Measurements from ENCODE around the gene TP73.

TP73 gene

DNA sequence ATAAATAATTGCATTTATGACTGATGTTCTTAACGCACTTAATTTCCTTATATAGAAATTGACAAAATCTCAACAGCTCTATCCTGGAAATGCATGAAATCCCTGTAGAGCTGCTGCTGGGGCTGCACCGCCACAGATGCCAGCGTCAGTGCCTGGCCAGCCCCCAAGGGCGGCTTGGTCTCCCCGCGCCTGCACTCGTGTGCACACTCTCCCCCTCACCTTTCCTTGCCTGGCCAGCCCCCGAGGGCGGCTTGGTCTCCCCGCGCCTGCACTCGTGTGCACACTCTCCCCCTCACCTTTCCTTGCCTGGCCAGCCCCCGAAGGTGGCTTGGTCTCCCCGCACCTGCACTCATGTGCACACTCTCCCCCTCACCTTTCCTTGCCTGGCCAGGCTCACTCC is 16.2 kb upstream of the TP73 start:
- DNase-seq = no peak

DNA sequence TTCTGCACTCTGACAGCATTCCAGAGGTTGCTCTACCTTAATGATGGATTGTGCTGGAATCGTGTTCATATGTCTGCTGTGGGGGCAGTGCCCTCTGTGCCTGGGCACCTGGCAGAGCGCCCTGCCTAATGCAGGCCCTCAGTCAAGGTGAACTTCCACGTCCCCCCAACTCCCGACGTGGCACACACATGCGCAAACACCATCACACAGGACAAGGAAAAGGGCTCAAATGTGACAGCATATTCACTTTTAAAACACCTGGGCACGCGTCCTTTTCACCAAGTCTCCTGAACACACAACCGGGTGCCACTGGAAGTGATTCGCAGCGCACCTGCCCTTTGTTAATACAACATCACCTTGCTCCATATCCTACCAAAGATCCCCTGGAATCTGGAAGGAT is 15.8 kb upstream of the TP73 start:
- DNase-seq = no peak

DNA sequence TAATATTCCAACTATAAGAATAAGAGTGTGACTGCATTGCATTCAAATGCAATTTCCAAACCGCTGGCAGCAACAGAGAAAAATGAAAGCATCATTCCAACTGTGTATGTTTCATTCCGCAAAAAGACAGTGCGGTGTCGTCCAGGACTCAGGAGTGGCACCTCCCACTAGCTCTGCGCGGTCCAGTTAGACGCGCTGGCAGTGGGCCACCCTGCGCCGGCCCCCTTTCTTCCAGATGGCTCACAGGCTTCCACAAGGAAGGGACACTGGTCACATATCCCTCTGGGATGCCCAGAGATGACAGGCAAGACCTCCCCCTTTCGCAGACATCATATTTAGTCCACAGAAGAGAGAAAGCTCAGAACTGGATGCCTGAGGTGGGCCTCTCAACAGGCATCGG is 14.3 kb upstream of the TP73 start:
- DNase-seq = no peak

DNA sequence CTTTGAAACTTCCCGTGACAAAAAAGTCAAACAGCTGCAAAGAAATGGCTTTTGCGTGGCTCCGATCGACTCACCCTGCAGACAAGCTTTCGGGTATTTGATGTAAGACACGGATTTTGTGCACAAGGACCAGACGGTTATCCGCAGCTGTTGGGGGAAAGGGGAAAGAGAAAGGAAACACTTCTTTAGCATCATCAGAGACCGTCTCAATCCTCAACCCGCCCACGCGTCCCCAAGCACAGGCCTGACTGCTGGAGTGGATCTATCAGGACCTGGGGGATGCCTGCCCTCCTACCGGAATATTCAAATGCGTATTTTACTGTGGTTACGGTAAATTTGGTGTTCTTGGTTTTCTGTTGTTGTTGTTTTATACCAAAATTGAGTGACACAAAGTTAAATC is 13.6 kb upstream of the TP73 start:
- no peak for DNase-seq

DNA sequence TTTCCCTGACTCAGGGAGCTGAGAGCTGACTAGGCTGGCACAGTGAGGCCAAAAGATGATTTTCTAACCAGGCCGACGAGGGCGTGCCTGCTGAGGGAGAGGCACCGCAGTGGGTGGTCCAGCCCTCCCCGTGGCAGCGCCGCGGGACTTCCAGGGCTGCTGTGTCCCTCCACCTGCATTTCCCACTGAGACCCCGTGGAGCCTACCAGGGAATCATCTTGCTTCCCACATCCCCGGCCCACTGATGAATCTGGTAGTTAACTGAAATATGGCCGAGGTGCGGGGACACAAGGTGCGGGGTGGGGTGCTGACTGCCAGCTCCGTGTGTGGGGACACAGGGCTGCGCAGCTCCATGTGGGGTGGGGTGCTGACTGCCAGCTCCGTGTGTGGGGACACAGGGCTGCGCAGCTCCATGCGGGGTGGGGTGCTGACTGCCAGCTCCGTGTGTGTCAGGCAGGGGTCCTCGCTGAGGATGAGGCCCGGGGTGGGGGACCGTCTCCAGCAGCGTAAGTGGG is 12.9 kb upstream of the TP73 start:
- no peak for DNase-seq

DNA sequence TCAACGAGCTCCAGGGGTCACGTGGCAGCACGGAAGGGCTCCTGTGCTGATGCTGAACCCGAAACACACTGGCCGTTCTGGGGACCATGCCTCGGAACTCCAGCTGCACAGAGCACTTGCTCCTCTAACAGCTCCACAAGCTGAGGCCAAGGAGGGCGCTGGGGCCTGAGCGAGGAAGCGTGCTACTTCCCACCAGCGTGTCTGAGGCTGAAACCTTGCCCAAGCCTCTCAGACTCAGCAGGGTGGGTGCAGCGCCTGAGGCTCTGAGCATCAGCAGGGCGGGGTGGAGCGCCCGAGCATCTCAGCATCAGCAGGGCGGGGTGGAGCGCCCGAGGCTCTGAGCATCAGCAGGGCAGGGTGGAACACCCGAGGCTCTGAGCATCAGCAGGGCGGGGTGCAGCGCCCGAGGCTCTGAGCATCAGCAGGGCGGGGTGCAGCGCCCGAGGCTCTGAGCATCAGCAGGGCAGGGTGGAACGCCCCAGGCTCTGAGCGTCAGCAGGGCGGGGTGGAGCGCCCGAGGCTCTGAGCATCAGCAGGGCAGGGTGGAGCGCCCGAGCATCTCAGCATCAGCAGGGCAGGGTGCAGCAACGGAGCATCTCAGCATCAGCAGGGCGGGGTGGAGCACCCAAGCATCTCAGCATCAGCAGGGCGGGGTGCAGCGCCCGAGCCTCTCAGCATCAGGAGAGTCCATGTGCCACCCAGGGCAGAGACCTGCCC is 12.0 kb upstream of the TP73 start:
- DNase-seq = no peak

DNA sequence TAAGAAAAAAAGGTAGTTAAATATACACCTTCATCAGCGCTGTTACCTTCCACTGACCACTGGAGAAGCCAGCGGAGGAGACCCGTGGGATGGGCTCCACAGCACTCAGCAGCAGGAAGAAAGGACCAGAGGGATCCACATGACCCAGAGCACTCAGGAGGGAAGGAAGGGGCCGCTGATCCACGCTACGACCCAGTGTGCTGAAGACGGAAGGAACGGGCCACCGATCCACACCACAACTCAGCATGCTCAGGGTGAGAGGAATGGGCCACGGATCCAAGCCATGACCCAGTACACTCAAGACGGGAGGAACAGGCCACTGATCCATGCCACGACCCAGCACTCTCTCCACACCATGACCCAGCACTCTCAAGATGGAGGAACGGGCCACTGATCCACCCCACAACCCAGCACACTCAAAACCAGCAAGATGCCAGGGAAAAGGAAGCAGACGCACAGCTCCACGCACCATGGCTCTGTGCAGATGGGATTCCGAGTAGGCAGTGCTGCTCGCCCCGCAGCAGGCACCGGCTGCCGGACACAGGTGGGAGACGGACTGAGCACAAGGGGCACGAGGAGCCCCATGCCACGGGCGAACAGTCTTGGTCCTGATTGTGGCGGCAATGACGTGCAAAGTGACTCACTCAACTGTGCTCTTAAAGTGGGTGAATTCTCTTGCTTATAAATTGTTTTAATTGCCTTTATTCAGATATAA is 11.1 kb upstream of the TP73 start:
- no peak for DNase-seq

DNA sequence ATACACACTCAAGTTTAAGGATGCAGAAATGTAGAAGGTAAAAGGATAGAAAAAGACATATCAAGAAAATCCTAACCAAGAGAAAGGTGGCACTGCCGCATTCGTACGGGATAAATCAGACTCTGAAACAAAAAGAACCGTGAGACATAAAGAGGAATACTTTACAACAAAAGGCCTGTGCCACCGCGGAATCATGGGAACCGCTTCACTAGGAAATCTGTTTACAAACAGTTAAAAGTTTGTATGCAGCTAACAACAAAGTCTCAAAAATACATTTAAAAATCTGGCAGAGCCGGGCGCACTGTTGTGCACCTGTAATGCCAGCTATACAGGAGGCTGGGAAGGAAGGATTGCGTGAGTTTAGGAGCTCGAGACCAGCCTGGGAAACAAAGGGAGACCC is 10.5 kb upstream of the TP73 start:
- DNase-seq = no peak

DNA sequence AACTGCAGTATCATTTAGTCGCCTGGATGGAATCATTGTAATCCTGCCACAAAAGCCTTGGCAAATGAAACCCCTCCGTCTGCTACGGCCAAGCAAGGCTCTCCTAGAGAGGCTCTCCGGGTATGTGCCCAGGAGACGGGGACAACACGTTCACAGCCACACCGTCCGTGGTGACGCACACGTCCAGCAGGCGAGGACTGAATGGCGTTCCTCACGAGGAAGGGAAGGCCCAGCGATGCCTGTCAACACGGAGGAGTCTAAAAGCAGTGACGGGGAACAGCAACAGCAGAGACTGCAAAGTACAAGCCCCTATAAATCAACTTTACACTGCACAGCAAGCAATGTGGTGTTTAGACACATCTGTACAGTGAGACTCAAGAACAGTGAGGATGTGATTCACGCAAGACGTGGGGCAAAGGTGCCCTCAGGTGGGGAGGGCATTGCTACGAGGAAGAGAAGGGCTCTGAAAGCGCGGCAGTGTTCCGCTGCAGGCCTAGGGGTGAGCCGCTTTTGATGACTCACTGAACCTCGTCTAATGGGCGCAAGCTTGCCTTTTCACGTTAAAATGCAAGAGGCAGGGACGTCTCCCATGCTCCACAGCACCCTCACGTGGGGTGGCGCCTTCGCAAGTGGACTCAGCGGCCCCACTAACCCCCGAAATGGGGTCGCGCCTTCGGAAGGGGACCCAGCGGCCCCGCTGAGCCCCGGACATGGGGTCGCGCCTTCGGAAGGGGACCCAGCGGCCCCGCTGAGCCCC is 9.2 kb upstream of the TP73 start:
- DNase-seq = no peak

DNA sequence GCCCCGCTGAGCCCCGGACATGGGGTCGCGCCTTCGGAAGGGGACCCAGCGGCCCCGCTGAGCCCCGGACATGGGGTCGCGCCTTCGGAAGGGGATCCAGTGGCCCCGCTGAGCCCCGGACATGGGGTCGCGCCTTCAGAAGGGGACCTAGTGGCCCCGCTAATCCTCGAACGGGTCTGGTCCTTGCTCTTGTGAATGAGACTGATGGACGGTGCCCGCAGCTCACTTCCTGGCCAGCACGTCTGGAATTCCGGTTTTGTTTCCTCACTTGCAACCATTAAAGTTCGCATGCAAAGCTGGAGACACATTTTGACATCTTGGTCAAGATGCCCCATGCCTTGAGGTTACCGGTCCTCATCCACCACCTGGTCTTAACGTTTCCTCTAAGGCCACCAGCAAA is 8.0 kb upstream of the TP73 start:
- DNase-seq = no peak

DNA sequence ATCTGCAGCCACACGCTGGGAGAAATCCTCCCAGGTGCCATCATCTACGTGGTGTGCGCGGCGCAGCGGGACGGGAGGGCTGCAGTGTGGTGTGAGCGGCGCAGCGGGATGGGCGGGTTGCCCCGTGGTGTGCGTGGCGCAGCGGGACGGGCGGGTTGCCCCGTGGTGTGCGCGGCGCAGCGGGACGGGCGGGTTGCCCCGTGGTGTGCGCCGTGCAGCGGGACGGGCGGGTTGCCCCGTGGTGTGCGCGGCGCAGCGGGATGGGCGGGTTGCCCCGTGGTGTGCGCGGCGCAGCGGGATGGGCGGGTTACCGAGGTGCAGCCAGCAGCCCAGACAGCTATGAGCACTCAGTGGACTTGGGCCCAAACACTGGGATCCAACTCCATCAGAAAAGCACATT is 7.1 kb upstream of the TP73 start:
- no peak for DNase-seq

DNA sequence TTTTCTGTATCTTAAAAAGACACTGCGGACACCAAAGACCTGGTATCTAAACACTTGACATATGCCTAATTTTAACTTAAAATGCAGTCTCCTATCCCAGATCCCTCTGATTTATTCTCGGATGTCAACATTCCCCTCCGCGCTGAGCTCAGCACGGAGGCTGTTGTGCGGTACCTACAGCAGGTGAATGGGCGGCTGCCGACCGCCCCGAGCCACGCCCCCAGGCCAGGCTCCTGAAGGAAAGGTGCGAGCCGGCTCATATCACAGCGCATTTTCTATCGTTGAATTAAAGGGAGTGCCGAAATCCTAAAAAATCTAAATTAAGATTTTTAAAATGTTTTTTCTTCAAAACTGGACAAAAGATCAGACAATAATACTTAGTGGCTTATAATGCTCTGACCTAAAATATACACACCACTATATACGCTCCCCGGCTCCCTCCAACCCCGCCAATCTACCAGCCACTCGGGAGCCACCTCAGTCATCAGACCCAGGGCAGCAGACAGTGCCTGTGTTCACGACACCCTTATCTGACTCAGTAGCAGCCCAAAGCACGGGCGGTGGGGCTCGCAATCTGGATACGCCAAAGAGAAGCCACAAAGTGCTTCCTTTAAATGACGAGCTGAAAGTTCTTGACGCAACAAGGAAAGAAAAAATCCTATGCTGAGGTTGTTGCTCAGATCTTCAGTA is 6.5 kb upstream of the TP73 start:
- DNase-seq = no peak

DNA sequence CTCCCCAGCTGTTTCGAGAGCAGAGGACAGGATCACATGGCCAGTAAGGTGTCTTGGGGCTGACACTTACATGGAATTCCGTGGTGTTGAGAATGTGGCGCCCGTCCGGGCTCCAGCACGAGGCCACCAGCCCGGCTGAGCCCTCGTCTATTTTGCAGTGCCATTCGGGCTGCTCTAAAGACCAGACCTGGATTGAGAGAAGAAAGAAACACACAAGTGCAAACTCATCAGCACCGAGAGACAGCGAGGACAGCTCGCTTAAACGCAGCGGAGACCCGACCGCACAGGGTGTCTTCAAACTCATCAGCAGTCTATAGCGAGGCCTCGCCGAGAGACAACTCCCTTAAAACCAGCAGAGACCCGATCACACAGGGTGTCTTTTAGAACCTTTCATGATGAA is 5.7 kb upstream of the TP73 start:
- no peak for DNase-seq

DNA sequence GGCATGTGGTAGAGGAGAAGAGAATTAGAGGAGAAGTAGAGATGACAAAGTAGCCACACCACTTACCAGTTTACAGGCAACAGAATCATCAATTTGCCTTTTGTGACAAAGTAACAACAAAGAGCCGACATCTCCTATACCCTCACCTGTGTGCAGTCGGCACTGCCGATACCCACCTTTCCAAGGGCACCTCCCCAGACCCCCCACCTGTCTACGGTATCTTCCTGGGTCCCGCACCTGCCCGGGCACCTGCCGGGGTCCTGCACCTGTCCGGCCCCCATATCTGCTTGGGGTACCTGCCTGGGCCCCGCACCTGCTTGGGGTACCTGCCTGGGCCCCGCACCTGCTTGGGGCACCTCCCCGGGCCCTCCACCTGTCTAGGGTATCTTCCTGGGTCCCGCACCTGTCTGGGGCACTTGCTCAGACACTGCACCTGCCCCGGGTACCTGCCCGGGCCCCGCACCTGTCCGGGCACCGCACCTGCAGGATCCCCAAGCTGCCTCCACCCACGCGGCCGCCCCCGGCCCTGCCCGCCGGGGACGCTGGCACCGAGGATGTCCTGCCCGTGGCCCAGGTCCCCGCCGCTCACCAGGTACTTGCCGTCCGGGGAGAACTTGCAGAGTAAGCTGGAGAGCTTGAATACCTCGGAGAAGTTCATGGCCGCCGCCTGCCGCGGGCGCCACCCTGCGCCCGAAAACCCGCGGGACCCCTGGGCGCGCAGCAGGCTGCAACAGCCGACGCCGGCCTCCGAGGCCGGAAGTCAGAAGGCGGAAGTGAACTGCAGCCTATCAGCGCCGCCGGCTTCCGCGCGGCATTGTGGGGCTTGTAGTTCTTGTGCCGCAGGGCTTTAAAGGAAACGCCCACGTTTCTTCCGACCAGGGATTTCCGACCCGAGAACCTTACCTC is 2.7 kb upstream of the TP73 start, which contains the start of gene WRAP73:
TSS of gene WRAP73 (minus strand) at position 762 of the 906 bp plus-strand sequence. CDS start at position 658, 104 bp downstream.
- DNase-seq = peak; percentile 84

DNA sequence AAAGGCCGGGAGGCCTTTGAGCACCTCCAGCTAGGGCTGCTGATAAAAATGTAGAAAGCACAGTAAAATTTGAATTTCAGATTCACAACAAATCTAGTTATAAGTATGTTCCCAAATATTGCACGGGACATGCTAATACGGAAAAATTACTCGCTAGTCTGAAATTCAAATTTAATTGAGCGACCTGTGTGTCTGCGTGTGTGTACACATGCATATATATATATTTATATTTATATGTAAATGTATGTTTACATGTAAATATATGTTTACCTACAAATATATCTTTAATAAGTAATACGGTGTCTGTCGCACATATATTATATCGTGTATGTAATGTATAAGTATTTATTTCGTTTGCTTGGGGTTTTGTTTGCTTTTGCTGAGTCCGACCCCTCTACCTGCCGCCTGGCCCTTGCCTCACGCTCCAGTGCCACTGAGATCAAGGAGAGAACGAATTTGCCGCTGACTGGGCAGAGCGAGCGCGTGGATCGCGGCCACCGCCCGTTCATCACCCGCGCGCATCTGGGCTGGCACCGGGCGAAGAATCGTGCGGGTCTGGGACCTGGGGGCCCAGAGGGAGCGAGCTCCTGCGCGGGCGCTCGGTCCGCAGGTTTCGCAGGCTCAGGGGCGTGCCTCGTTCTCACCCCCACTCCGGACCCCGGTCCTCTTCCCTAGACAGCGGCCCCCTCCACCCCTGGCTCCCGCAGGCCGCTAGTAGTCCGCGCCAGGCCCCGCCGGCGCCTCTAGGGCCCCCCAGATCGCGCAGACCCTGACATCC is 1.9 kb upstream of the TP73 start:
- no peak for DNase-seq

DNA sequence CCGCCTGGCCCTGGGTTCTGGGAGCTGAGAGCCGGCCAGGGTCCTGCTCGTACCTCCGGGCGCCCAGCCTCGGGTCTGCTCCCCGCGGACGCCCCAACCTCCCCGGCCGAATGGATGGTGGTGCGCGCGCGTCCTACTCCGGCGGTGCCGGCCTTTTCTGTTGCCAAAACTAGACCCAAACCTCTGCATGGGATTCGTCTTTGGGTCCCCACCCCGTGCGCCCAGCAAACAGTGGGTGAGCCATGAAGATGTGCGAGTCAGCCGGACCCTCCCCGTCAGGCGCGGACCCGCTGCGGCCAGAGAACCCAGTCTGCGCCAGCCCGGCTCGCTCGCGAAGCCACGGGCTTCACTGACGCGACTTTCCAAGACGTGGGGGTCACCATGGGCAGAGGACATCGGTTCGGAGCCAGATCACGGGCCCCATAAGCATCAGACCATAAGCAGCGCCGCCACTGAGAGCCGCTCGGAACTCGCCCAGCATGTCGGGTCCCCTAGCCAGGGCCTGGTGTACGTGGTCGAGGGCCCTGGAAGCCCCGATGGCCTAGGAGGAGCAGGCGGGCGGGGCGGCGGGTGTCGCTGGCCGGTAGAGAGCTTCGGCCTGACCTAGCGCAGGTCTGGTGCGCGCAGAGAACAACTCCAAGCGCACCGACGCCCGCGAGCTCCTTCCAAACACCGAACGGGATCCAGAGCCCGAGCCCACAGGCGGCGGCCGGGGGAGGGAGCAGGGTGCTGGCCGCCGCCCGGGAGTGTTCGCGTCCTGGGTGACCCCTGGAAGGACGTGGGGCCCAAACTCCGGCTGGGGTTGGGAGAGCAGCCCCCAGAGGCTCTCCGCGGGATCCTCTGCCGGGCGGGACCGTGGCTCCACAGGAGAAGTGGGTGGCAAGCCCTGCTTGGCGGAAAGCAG is 1.0 kb upstream of the TP73 start:
- DNase-seq = no peak

DNA sequence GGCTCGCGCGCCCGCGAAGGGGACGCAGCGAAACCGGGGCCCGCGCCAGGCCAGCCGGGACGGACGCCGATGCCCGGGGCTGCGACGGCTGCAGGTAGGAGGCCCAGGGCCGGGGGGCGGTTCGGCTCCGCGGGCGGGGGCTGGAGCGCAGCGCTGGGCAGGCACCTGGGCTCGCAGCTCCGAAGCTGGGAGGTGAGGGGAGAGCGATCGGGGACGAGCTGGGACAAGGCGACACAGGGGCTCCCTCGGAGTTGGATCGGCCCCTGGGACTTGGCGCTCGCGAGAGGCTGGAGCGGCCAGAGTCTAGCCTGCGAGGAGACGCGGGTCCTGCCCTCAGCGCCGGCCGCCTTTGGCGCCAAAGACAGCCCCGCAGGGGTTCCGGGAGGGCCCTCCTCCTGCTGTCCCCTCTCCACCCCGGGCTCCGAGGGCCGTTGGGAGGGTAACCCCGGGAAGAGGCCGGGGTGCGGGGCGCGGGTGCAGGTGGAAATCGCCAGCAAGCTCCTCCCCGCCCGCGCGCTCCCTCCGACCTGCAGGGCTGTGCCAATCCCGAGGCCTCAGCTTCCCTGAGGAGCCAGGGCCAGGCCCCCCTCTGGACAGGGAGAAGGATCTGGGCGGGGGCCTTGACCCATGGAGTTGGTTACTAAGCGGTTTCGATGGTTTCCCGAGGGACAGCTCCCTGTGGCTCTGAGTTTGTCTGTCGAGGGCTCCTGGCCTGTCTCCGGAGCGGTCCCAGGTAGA is 401 bp downstream of the TP73 start:
- DNase-seq = no peak

DNA sequence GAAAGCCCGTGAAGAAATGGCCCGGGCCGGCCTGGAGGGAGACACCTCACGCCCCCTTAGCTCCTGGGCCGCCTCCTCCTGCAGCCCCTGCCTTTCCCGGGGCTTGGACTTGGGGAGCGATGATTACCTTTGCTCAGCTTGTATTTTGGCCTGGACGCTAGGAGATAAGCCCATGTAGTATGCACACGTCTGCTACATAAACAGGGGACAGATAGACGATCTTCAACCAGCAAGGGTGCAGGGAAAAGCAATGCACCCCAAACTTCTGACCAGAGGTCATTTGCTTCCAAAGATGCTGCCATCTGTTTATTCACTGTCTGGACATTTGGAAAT is 936 bp downstream of the TP73 start:
- no peak for DNase-seq

DNA sequence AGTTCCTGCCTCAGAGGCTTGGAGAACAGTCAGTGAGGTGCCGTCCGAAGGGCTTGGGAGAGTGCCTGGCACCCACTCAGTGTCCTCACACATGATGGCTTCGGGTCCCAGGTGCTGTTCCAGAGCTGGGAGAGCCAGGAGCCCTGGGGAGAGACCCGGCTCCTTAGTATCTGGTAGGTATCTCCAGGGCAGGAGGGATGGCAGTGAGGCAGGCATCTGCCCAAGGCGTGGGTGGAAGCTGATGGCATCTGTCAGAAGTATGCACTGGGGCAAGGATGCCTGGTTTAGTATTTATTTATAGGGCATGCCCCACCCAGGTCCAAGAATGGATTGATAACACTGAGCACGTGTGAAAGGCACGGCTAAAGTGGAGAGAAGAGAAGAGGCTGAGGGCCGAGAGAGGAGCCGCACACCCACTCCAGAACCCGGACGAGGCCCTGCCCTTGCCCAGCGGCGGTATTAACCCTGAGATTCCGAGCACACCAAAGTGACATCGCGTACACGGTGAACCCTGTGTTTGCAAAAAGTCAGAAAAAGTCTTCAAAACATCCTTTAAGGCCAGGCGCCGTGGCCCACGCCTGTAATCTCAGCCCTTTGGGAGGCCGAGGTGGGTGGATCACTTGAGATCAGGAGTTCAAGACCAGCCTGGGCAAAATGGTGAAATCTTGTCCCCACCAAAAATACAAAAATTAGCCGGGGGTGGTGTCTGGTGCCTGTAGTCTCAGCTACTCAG is 2.4 kb downstream of the TP73 start:
- DNase-seq = no peak
